Breast epithelium (tissue), 3 donors: ENCODE data around the gene BLOC1S6.

Experiments
- CTCF ChIP-seq, 3 donors: fragments of 450-650 bp; IDR thresholded peaks; one replicate each; pipeline ENCODE4 v1.5.1; 2016 to 2017; ENCODE audit warnings: antibody characterized with exemption in 3 of 3, mild to moderate bottlenecking in 3 of 3, moderate library complexity in 3 of 3
- POLR2A ChIP-seq: fragments of 450-650 bp; IDR thresholded peaks from one replicate; pipeline ENCODE4 v1.6.1; 2016; ENCODE audit warnings: antibody characterized with exemption, mild to moderate bottlenecking, moderate library complexity

GRCh38 chr15:45646220-45646619, 59.0 kb downstream of the BLOC1S6 start:
- no peak for TF ChIP-seq CTCF (IDR thresholded peaks at IDR 0.05)
- no peak for TF ChIP-seq POLR2A
